ENCODE data around the gene NPAS4.
"Not testable (repeated sequence)": the region's sequence is repeated elsewhere in the genome, so short reads cannot be mapped to it uniquely, and the experiment has no call there.

The NPAS4 gene

DNA sequence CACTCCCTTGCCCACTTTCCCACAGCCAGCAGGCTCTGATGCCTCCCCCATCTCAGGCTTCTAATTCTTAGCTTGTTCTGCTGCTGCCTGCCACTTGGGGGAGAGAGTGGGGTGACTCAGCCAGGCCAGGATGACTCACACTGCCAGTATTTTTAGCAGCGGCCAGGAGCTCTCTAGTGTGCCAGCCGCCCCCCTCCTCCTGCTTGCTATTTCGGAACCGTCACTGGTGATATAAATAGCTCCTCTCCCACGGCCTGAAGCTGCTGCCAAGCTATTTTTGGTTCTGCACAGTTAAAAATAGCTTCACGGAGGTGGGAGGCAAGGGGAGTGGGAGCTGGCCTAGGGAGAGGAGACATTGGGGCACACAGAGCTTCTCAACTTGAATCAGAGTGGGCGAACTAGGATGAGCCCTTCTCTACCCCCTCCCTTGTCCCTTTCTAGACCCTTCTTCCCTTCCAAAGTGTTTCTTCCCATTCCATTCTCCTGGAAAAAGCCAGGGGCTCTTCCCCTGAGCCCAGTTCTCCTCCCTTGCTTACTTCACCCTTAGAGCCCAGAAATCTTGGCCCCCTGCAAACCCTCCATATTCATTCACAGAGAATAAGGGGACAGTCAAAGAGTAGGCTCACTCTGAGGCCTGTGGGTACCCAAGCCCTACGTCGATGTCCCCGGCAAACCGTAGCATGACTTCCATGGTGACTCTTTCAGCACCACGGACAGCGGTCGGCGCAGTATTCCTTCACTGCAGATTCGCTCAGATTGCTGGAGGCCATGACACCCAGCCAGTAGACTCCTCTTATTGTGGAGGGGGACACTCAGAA, 2.5 kb upstream of the NPAS4 start:
- peak; percentile 62 for DNase-seq

DNA sequence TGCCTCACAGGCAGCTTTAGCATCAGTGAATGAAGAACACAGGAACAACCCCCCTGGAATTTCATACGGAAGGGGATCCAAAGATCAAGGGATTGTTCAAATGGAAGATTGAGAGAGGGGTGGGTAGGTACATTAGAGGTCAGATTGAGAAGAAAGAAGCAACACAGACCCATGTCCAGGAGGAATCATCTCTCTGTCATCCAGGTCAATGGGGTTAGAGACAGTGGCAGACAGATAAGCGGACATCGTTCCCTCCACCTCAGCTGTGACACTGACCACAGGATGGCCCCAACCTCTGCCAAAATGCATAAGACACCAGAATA, 1.9 kb upstream of the NPAS4 start:
- DNase-seq, result no peak

DNA sequence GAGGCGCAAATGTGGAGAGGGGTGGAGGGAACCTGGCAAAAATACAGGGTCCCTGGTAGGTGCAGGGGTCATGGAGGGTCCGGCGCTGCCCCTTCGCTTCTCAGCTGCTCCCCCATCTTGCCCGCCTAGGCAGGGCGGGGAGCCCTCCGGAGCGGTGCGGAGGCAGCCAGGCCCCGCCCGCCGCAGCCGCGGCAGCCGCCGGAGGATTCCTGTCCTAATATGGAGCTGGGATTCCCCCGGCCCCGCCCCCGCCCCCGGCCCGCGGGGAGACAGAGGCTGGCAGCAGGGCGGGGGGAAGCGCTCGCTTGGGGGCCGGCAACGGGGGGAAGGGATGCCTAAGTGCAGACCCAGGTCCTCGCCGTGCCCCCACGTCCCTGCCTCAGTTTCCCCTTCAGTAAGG, 1.0 kb upstream of the NPAS4 start:
- DNase-seq, result peak; percentile 70

DNA sequence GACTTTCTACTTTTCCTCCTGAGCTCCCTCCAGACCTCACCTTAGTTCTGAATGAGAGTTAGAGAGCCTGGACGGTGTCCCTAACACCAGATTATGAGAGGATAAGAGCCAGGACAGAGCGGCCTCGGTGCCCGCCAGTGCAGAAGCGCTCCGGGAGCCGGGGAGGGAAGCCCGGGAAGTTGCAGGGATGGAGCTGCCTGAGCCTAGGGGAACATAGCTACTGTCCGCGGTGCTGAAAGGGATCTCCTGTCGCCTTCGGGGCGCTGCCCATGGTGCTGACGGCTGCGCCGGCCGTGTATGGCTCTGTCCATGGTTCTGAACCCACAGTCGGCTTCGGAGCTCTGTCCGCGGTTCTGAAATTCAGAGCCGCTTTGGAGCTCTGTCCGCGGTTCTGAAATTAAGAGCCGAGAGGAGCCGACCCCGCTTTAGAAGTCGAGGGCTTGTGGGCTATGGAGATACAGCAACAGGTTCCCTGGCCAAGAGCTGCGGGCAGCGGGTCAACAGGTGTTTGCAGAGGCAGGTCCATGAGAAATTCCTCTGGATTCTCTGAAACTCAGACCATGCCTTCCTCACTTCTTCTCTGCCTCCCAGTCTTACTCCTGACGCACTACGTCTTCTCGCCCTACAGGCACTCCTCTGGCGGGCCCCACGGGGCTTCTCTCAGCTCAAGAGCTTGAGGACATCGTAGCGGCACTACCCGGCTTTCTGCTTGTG, 814 bp downstream of the NPAS4 start:
- peak; percentile 70 for DNase-seq

DNA sequence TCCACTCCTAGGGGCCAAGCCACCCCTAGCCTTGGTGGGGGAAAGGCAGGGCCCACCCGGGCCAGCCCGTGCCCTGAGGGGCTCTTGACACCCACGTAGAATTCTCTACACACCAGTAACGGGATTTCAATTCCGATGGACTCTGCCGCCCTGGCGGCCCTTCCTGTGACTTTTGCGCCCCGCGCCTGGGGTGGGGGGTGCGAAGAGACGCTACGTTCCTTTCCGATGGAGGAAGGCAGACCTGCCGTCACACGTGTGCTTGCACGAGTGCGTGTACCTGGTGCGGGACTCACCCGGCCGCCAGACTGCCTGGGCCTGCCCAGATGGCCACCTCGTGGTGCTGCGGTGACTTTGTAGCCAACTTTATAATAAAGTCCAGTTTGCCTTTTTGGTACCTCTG, 5.5 kb downstream of the NPAS4 start:
- DNase-seq, result no peak

DNA sequence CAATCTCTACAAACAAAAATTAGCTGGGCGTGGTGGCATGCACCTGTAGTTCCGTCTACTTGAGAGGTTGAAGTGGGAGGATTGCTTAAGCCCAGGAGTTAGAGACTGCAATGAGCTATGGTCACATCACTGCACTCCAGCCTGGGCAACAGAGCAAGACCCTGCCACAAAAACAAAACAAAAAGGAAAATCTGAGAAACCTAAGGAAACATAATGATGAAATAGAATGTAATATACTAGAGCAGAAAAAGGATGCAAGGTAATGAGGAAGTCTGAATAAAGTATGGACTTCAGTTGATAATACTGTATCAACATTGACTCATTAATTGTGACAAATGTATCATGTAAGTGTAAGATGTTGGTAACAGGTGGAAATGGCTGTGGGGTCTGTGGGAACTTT, 8.1 kb downstream of the NPAS4 start:
- no peak for DNase-seq

DNA sequence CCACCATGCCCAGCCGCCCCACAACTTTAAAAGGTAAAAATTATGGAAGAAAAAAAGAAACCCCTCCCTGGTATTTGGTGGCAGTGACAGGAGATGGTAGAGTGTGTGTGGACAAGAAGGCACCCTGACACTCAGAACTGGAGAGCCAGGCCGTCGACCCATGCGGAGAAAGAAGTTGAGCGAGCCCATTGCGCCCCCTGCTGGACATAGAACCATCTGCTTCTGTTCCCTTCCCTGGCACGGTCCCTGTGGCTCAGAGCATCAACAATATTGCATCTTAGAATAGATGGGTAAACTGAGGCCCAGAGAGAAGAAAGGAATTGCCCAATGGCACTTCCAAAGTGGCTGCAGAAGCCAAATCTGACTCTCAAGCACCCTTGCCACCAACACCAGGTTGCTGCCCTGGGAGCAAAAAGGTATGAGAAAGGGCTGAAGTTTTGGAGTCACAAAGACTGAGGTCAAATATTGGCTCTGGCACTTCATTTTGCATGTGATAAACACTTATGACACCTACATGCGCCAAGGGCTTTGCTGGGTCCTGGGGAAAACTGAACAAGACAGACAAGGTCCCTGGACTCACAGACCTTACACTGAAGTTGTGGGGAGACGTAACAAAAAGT, 9.3 kb downstream of the NPAS4 start:
- peak; percentile 88 for DNase-seq

DNA sequence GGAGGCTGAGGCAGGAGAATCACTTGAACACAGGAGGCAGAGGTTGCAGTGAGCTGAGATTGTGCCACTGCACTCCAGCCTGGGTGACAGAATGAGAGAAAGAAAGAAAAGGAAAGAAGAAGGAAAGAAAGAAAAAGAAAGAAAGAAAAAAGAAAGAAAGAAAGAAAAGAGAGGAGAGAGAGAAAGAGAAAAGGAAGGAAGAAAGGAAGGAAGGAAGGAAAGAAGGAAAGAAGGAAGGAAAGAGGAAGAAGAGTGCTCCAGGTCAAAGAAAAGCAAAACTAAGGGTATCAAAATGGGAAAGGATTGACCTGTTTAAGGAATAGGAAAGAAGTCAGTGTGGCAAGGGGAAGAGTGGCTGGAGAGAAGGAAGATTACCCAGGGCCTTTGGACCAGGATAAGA, 10.5 kb downstream of the NPAS4 start:
- DNase-seq, result not testable (repeated sequence)

DNA sequence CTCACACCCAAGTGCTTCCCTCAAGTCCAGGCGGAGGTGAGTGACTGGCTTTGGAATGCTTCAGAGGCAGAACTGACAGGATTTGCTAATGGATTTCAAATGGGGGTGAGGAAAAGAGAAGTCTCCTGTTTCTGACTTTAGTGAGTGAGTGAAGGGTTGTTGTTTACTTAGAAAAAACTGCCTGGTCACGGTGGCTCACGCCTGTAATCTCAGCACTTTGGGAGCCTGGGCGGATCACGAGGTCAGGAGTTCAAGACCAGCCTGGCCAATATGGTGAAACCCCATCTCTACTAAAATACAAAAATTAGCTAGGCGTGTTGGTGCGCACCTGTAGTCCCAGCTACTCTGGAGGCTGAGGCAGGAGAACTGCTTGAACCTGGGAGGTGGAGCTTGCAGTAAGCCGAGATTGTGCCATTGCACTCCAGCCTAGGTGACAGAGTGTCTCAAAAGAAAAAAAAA, 11.1 kb downstream of the NPAS4 start:
- DNase-seq, result not testable (repeated sequence)

DNA sequence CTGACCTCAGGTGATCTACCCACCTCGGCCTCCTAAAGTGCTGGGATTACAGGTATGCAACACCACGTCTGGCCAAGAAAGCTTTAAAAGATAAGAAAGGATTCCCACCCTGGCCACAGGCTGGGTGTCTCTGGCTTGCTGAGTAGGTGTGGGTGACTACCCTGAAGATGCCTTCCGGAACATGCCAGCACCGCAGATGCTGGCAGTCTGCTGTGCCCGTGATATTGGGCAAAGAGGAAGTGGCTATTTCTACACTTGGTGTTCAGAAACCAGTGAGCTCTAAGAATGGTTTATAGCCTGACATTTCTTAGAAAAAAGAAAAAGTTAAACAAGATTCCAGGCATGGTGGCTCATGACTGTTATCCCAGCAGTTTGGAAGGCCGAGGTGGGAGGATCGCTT, 11.8 kb downstream of the NPAS4 start:
- no peak for DNase-seq

DNA sequence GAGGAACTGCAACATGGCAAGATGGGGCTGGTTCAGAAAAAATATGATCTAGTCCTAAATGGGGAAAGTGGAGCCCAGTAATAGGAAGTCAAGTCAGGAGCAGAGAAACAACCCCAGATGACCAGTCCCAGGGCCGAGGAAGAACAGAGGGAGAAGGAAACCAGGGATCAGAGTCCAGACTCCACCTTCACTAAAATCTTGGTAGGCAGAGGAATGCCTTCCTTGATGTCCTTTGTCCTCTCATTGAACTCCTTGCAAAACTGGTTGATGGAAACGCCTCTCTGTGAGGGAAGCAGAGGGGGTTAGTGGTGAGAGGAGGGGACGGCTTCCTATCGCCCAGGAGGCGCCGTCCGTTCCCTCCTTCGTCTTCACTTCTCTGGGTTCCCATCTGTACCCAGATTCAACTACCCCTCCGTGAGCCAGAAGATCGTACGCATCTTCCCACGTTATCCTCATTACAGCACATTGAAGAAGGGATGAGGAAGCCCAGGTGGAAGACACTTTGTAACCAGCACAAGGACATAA, 17.2 kb downstream of the NPAS4 start:
- DNase-seq, result no peak

DNA sequence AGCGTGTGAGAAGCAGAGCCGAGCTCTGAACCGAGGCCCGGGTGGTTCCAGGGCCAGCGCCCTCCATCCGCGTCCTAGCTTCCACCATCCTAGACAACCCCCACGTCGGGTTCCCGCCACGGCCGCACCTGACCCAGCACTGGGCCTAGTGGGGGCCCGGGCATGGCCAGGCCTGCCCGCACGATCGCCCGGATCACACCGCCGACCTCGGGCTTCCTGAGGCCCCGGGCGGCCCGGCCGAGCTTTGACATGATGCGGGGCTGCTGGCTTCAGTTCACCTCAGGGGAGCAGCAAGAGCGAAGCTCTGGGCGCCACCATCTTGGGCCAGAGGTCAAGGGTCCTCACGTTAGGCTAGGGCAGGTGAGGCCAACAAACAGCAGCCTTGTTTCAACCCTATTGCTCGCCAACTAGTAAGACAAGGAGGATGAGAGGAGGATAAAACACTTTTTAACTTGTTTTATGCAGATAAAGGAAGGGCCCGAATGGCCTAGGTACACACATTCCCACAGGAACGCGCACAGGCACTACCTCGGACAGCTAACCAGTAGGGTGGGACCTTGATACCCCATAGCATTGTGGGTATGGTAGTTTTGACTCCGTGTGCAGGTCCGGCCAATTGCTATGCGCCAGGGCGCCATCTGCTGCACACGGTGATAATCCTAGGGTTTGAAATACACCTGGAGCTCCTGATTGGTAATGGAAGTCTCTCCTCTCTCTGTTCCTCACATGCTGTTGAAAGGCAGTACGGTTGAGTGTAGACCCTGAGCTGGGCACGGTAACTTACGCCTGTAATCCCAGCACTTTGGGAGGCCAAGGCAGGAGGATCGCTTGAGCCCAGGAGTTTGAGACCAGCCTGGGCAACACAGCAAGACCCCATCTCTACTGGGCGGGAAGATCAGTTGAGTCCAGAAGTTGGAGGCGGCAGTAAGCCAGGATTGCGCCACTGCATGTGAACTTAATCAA, 17.9 kb downstream of the NPAS4 start, which contains the start of gene MRPL11:
MRPL11 (minus strand) TSS at position 345 of the 963 bp plus-strand sequence; CDS start at position 251, 94 bp downstream.
- peak; percentile 95 for DNase-seq

DNA sequence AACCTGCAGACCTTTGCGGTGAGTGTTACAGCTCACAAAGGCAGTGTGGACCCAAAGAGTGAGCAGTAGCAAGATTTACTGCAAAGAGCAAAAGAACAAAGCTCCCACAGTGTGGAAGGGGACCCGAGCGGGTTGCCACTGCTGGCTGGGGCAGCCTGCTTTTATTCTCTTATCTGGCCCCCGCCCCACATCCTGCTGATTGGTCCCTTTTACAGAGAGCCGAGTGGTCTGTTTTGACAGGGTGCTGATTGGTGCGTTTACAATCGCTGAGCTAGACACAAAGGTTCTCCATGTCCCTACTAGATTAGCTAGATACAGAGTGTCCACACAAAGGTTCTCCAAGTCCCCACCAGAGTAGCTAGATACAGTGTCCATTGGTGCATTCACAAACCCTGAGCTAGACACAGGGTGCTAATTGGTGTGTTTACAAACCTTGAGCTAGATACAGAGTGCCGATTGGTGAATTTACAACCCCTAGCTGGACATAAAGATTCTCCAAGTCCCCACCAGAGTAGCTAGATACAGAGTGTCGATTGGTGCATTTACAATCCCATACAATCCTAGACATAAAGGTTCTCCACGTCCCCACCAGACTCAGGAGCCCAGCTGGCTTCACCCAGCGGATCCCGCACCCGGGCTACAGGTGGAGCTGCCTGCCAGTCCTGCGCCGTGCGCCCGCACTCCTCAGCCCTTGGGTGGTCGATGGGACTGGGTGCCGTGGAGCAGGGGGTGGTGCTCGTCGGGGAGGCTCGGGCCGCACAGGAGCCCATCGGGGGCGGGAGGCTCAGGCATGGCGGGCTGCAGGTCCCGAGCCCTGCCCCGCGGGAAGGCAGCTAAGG, 19.5 kb downstream of the NPAS4 start:
- not testable (repeated sequence) for DNase-seq

DNA sequence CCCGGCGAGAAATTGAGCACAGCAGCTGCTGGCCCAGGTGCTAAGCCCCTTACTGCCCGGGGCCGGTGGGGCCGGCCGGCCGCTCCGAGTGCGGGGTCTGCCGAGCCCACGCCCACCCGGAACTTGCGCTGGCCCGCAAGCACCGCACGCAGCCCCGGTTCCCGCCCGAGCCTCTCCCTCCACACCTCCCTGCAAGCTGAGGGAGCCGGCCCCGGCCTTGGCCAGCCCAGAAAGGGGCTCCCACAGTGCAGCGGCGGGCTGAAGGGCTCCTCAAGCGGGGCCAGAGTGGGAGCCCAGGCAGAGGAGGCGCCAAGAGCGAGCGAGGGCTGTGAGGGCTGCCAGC, 20.1 kb downstream of the NPAS4 start:
- not testable (repeated sequence) for DNase-seq

DNA sequence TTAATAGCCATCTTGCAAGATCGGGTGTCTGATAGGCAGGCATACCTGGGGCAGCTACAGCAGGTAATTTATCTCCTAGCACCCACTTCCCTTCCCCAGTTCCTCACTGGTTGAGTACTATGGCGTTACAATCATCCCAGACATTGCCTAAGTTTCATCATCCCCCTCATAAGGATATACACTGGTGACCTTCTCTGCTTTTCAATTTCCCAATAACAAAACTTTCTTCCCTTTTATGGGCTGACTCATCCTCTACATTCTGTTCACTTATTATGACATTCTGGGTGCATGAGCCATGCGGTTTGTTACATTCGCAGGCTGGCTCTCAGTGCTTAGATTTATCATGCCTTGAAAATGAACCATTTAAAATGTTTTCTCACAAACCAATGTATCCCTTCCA, 22.8 kb downstream of the NPAS4 start:
- no peak for DNase-seq

DNA sequence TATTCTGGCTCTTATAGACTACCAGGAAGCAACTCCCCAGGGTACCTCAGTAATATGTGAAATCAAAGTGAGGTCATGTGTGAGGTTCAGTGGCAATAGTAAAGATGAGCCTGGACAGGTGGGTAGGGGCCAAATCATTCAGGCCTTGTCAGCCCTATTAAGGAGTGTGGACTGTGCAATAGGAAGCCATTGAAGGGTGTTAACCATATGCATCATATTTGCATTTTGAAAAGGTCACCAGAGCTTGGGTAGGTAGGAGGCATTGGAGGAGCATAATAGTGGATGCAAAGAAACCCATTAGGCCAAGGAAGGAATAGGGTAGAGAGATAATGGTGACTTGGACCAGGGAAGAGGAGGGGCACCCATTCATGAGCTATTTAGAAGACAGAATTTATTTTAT, 26.2 kb downstream of the NPAS4 start:
- no peak for DNase-seq

DNA sequence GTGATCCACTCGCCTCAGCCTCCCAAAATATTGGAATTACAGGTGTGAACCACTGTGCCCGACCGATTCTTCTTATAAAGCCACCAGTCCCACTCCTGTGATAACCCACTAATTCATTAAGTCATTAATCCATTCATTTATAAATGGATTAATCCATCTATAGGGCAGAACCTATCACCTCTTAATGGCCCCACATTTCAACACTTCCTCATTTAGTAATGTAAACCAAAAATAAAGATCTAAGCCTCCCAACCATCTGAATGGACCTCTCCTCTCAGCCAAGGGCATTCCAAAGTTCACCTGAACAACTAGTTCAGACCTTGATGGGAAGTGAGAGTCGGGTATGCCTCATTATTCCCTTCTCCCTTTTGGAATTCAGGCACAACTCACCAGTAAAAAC, 27.7 kb downstream of the NPAS4 start:
- DNase-seq, result no peak

DNA sequence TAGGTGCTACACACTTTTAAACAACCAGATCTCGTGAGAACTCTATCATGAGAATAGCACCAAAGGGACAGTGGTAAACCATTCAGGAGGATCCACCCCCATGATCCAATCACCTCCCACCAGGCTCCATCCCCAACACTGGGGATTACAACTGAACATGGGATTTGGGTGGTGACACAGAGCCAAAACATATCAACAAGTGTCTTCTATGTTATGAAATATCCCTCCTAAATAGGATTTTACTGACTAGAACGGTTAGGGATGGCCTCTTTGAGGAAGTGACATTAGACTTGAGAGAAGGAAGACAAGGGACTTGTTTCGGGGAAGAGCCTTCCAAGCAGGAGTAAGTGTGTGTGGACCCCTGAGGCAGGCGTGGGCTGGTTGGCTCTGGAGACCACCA, 29.7 kb downstream of the NPAS4 start:
- no peak for DNase-seq

DNA sequence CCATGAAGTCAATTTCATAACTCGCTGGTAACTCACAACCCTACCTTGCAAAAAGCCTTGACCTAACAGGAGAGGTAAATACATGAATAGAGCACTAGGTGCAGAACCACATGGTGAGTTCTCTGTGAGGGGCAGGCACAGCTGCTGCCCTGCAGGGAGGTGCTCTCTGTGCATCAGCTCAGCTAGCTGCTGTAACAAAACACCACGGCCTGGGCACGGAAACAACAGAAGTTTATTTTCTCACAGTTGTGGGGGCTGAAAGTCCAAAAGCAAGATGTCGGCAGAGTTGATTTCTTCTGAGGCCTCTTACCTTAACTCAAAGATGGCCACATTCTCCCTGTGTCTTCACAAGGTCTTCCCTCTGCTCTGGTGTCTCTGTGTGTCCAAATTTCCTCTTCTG, 30.8 kb downstream of the NPAS4 start:
- no peak for DNase-seq

DNA sequence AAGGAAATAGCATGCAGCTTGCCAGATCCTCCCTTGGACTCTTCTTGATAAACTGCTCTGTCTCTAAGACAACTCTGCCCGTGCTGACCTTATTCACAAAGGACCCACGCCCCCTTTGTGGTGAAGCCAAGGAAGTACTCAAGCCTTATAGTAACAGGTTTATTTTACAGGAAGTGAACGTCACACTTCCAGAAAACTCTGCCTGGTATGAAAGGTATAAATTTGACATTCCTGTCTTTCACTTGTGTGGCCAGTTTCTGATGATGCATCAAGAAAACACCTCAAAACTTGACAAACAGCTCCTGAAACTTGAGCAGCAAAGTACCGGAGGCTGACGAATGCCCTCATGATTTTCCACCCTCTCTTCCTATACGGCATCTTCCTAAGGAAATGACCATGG, 33.4 kb downstream of the NPAS4 start:
- no peak for DNase-seq

DNA sequence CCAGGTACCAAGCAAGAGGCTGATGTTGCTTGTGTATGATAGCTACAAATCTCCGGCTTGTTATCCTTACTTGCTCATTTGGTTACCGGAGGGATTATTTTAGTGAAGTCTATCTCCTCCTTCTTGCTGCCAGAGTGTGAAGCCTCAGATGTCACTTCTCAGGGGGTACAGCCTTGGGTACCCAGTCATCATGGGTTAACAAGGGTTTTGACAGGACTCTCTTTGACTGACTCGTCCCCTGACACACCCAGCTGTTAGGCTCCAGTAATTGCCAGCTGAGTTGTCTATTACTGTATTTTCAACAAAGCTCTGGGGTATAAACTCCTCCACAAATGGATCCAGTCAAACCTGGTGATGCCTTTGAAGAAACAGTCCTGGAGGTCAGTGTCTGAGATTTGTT, 34.0 kb downstream of the NPAS4 start:
- no peak for DNase-seq

DNA sequence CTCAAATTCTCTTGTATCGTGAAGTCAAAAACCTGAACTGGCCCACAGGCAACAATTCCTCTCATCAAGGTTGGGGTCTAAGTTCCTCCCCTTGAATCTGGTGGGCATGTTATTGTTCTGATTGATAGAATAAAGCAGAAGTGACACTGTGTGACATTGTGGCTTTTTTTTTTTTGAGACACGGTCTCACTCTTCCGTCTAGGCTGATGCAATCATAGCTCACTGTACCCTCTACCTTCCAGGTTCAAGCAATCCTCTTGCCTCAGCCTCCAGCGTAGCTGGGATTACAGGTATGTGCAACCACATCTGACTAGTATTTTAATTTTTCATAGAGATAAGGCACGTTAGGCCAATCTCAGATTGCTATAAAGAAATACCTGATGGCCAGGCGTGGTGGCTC, 37.0 kb downstream of the NPAS4 start:
- no peak for DNase-seq

Measured in NCI-H82 (cell line).